Fibroblast of villous mesenchyme (primary cell): ENCODE data around the gene TMEM50A. TPM values are rescaled to one million over a fixed set of nuclear protein-coding genes. Genes with fewer than 3 reads are reported as not detected.
"Not testable (repeated sequence)": the region's sequence is repeated elsewhere in the genome, so short reads cannot be mapped to it uniquely, and the experiment has no call there.

Experiments used
- DNase-seq: peaks from one replicate; pipeline ENCODE4 v3.0.0-alpha.2; 2010; ENCODE audit warnings: low read depth
- H3K4me3 ChIP-seq: 2 replicates; pipeline ENCODE4 v1.5.1; 2011; ENCODE audit warnings: low read depth, mild to moderate bottlenecking, low read length
- CTCF ChIP-seq: IDR thresholded peaks from 2 replicates; pipeline ENCODE4 v1.5.1; 2012; ENCODE audit warnings: low read depth, mild to moderate bottlenecking, low read length; ENCODE audit not compliant: insufficient read depth
- total RNA-seq: library from RNA; depleted of rRNA; stranded (reverse); fragments of >200 nt; gene quantifications from 2 replicates; pipeline ENCODE4 v1.2.3, GENCODE V29; 2012

Gene TMEM50A
- total RNA-seq, 1 donor: 142 TPM

- H3K4me3 ChIP-seq, DNase-seq: not testable (repeated sequence)
Measured at GRCh38 chr1:25324407-25324806, 13.7 kb upstream of the TMEM50A start.

DNA sequence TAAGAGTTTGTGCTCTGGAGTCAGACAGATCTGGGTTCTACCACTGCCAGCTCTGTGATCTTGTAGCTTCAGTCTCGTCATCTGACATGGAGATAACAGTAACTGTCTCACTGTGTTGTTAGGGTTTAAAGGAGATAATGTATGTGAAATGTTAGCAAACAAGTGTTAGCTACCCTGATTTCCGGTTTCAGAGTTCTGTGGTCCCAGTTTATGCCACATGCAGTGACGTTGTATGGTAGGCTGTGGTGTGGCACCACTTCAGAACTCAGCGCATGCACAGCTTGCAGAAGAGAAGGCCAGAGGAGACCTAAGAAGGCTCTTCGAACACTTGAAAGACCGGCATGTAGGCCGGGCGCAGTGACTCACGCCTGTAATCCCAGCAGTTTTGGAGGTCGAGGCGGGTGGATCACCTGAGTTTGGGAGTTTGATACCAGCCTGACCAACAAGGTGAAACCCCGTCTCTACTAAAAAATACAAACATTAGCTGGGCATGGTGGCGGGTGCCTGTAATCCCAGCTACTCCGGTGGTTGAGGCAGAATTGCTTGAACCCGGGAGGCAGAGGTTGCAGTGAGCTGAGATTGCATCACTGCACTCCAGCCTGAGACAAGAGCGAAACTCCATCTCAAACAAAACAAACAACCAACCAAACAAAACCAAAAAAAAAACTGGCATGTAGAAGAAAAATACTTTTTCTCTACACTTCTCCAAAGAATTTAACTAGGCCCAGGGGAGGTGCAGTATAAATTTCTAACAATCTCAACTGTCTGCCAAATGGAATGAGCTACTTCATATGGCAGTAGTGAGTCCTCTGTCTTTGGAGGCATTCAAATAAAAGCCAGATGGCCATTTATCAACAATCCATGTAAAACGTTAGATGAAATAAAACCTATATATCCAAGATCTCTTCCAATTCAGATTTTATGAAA is 10.0 kb upstream of the TMEM50A start:
- not testable (repeated sequence) for DNase-seq, H3K4me3 ChIP-seq

DNA sequence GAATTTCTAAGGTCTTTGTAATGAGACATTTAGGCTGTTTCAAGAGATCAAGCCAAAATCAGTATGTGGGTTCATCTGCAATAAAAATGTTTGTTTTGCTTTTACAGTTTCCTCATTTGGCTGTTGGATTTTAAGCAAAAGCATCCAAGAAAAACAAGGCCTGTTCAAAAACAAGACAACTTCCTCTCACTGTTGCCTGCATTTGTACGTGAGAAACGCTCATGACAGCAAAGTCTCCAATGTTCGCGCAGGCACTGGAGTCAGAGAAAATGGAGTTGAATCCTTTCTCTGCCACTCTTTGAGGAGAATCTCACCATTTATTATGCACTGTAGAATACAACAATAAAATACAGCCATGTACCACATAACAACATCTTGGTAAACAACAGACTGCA is 9.3 kb upstream of the TMEM50A start:
- DNase-seq, H3K4me3 ChIP-seq: not testable (repeated sequence)

- not testable (repeated sequence) for DNase-seq
Measured at GRCh38 chr1:25329336-25329735, 8.8 kb upstream of the TMEM50A start.

DNA sequence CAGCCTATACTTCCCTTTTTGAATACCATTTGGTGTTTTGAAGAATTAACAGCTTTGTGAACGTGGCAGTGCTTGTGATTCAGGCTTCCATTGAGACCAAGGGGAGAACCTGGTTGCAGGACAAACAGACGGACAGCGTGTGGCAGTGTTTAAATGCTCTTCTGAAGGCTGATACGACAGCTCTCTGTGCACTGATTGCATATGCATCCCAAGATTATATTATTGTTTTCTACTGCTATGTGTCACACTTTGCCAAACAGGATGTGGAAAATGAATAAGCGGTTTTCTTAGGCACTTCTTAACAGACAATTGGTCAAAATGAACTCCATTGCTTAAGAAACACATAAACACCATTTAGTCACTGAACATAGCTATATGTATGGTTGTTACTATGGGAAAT is 8.2 kb upstream of the TMEM50A start:
- peak; percentile 70 for DNase-seq

More at GRCh38 chr1:25329336-25329735, 8.8 kb upstream of the TMEM50A start:
- not testable (repeated sequence) for H3K4me3 ChIP-seq

GRCh38 chr1:25336922-25337354 is 1.2 kb upstream of the TMEM50A start:
- peak overlapping the region; percentile 76 for H3K4me3 ChIP-seq
- DNase-seq: not testable (repeated sequence)

More for the DNA sequence above, 8.2 kb upstream of the TMEM50A start:
- not testable (repeated sequence) for H3K4me3 ChIP-seq

DNA sequence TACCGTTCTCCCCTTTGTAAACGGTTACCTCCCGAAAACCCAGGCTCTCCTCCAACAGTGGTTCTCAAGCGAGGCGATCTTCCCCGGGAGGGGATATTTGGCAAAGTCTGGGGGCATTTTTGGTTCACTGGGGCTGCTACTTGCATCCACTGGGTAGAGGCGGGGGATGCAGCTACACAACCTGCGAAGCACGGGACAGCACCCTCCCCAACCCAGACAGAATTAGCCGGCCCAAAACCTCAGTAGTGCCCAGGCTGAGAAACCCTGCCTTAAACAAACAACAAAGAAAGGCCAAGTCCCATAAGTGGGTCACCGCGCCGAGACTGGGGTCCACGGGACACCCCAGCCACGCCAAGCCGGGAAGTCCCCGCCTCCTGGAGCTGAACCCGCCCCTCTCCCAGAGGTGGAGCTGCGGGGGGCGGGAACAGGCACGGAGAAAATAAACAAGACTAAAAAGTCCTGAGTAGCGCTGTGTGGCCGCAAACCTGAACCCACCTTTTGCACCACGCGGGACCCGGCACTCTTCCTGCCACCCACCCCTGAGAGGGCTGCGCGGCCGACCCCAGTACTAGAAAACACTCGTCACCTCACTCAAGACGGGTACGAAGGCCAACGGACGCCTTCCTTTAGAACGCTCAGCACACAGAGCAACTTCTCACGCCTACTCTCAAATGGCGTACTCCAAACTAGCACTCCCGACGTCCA is 499 bp upstream of the TMEM50A start:
- H3K4me3 ChIP-seq: peak overlapping the region; percentile 77
- DNase-seq: not testable (repeated sequence)

GRCh38 chr1:25338986-25339385 is 852 bp downstream of the TMEM50A start:
- H3K4me3 ChIP-seq: peak overlapping the region; percentile 77
- no peak for TF ChIP-seq CTCF
- peak; percentile 29 for DNase-seq

- no peak overlapping the region for H3K4me3 ChIP-seq
- no peak for TF ChIP-seq CTCF
- DNase-seq: no peak
Measured at GRCh38 chr1:25341746-25342145, 3.6 kb downstream of the TMEM50A start.

- DNase-seq: no peak
- no peak for TF ChIP-seq CTCF
- no peak overlapping the region for H3K4me3 ChIP-seq
Measured at GRCh38 chr1:25342846-25343245, 4.7 kb downstream of the TMEM50A start.
